ENCODE results near the gene UBE2L5. TPM values are rescaled to one million over a fixed set of nuclear protein-coding genes. Genes with fewer than 3 reads are reported as not detected.

The UBE2L5 gene
- total and polyA plus RNA-seq, 2 experiments from 2014 or later: not detected

GRCh38 chr13:30438286-30438685, 16.0 kb downstream of the UBE2L5 start (continued):
- TF ChIP-seq, protein P1, sequence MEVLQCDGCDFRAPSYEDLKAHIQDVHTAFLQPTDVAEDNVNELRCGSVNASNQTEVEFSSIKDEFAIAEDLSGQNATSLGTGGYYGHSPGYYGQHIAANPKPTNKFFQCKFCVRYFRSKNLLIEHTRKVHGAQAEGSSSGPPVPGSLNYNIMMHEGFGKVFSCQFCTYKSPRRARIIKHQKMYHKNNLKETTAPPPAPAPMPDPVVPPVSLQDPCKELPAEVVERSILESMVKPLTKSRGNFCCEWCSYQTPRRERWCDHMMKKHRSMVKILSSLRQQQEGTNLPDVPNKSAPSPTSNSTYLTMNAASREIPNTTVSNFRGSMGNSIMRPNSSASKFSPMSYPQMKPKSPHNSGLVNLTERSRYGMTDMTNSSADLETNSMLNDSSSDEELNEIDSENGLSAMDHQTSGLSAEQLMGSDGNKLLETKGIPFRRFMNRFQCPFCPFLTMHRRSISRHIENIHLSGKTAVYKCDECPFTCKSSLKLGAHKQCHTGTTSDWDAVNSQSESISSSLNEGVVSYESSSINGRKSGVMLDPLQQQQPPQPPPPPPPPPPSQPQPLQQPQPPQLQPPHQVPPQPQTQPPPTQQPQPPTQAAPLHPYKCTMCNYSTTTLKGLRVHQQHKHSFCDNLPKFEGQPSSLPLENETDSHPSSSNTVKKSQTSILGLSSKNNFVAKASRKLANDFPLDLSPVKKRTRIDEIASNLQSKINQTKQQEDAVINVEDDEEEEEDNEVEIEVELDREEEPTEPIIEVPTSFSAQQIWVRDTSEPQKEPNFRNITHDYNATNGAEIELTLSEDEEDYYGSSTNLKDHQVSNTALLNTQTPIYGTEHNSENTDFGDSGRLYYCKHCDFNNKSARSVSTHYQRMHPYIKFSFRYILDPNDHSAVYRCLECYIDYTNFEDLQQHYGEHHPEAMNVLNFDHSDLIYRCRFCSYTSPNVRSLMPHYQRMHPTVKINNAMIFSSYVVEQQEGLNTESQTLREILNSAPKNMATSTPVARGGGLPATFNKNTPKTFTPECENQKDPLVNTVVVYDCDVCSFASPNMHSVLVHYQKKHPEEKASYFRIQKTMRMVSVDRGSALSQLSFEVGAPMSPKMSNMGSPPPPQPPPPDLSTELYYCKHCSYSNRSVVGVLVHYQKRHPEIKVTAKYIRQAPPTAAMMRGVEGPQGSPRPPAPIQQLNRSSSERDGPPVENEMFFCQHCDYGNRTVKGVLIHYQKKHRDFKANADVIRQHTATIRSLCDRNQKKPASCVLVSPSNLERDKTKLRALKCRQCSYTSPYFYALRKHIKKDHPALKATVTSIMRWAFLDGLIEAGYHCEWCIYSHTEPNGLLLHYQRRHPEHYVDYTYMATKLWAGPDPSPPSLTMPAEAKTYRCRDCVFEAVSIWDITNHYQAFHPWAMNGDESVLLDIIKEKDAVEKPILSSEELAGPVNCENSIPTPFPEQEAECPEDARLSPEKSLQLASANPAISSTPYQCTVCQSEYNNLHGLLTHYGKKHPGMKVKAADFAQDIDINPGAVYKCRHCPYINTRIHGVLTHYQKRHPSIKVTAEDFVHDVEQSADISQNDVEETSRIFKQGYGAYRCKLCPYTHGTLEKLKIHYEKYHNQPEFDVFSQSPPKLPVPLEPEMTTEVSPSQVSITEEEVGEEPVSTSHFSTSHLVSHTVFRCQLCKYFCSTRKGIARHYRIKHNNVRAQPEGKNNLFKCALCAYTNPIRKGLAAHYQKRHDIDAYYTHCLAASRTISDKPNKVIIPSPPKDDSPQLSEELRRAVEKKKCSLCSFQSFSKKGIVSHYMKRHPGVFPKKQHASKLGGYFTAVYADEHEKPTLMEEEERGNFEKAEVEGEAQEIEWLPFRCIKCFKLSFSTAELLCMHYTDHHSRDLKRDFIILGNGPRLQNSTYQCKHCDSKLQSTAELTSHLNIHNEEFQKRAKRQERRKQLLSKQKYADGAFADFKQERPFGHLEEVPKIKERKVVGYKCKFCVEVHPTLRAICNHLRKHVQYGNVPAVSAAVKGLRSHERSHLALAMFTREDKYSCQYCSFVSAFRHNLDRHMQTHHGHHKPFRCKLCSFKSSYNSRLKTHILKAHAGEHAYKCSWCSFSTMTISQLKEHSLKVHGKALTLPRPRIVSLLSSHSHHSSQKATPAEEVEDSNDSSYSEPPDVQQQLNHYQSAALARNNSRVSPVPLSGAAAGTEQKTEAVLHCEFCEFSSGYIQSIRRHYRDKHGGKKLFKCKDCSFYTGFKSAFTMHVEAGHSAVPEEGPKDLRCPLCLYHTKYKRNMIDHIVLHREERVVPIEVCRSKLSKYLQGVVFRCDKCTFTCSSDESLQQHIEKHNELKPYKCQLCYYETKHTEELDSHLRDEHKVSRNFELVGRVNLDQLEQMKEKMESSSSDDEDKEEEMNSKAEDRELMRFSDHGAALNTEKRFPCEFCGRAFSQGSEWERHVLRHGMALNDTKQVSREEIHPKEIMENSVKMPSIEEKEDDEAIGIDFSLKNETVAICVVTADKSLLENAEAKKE (CRISPR knock-in tag; IDR thresholded peaks at IDR 0.05): no peak
- TF ChIP-seq JUNB (IDR thresholded peaks at IDR 0.05; ENCODE audit: unreplicated experiment): no peak

- Histone ChIP-seq H3K27ac (ENCODE audit: low read depth) (no peak overlapping the region), H3K9me2 (ENCODE audit: insufficient read depth) (no peaks in the 10 kb centered on the region), H2AFZ (no peak overlapping the region), H3K4me2 (no peak overlapping the region), H3K27me3 (ENCODE audit: insufficient read depth) (no peaks in the 10 kb centered on the region), H3K4me1 (ENCODE audit: insufficient read depth) (peaks cover 16% of the 10 kb centered on the region), H3F3A (replicated peaks; ENCODE audit: low read depth) (no peaks in the 10 kb centered on the region; the same call in 1 of the 2 replicates), H4K20me1 (replicated peaks; ENCODE audit: insufficient read depth) (no peaks in the 10 kb centered on the region), H3K79me2 (replicated peaks; ENCODE audit: insufficient read depth) (no peaks in the 10 kb centered on the region), H3K4me3 (no peak overlapping the region), H3K36me3 (ENCODE audit: insufficient read depth) (no peaks in the 10 kb centered on the region)
- Mint-ChIP-seq H3K9me3 (no peaks in the 10 kb centered on the region), H3K36me3 (ENCODE audit: low read depth) (no peaks in the 10 kb centered on the region), H3K4me3 (no peak overlapping the region), H3K4me1 (peaks cover 19% of the 10 kb centered on the region), H3K27ac (no peak overlapping the region), H3K27me3 (ENCODE audit: insufficient read depth, low read depth, poor library complexity) (peaks cover 9% of the 10 kb centered on the region)
- ATAC-seq (no peak), DNase-seq (ENCODE audit: low spot score) (no peak)
- no peak for TF ChIP-seq ZNF114 (CRISPR knock-in tag; IDR thresholded peaks at IDR 0.05)
- TF ChIP-seq, protein P2, sequence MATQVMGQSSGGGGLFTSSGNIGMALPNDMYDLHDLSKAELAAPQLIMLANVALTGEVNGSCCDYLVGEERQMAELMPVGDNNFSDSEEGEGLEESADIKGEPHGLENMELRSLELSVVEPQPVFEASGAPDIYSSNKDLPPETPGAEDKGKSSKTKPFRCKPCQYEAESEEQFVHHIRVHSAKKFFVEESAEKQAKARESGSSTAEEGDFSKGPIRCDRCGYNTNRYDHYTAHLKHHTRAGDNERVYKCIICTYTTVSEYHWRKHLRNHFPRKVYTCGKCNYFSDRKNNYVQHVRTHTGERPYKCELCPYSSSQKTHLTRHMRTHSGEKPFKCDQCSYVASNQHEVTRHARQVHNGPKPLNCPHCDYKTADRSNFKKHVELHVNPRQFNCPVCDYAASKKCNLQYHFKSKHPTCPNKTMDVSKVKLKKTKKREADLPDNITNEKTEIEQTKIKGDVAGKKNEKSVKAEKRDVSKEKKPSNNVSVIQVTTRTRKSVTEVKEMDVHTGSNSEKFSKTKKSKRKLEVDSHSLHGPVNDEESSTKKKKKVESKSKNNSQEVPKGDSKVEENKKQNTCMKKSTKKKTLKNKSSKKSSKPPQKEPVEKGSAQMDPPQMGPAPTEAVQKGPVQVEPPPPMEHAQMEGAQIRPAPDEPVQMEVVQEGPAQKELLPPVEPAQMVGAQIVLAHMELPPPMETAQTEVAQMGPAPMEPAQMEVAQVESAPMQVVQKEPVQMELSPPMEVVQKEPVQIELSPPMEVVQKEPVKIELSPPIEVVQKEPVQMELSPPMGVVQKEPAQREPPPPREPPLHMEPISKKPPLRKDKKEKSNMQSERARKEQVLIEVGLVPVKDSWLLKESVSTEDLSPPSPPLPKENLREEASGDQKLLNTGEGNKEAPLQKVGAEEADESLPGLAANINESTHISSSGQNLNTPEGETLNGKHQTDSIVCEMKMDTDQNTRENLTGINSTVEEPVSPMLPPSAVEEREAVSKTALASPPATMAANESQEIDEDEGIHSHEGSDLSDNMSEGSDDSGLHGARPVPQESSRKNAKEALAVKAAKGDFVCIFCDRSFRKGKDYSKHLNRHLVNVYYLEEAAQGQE (IDR thresholded peaks at IDR 0.05; ENCODE audit: unreplicated experiment): no peak
- TF ChIP-seq, protein P3, sequence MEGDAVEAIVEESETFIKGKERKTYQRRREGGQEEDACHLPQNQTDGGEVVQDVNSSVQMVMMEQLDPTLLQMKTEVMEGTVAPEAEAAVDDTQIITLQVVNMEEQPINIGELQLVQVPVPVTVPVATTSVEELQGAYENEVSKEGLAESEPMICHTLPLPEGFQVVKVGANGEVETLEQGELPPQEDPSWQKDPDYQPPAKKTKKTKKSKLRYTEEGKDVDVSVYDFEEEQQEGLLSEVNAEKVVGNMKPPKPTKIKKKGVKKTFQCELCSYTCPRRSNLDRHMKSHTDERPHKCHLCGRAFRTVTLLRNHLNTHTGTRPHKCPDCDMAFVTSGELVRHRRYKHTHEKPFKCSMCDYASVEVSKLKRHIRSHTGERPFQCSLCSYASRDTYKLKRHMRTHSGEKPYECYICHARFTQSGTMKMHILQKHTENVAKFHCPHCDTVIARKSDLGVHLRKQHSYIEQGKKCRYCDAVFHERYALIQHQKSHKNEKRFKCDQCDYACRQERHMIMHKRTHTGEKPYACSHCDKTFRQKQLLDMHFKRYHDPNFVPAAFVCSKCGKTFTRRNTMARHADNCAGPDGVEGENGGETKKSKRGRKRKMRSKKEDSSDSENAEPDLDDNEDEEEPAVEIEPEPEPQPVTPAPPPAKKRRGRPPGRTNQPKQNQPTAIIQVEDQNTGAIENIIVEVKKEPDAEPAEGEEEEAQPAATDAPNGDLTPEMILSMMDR (conservative IDR thresholded peaks at IDR 0.05; ENCODE audit: low read depth in 2 of 2): no peak
These were observed 18.8 kb downstream of the UBE2L5 start for GRCh38 chr13:30440910-30441703.
